CD14-positive monocyte (primary cell): ENCODE data around the gene ZSCAN26. TPM values are rescaled to one million over a fixed set of nuclear protein-coding genes. Genes with fewer than 3 reads are reported as not detected.

Experiments
- DNase-seq, 3 donors: peaks; one replicate each; pipeline ENCODE4 v3.0.0-alpha.2; 2011 to 2022
- H2AFZ ChIP-seq: 2 replicates; pipeline ENCODE4 v1.6.0; 2012; ENCODE audit warnings: mild to moderate bottlenecking, low read depth, low read length, inconsistent platforms; ENCODE audit not compliant: insufficient read depth, poor library complexity, severe bottlenecking
- H3K27ac ChIP-seq, 2 donors: 1 replicate in 1 of 2; 2 replicates in 1 of 2; pipeline ENCODE4 v1.5.1; 2012 to 2013; ENCODE audit warnings: low read length in 2 of 2, control low read depth in 1 of 2, inconsistent platforms in 1 of 2, low read depth in 1 of 2, mild to moderate bottlenecking in 1 of 2
- H3K27me3 ChIP-seq, 2 donors: one replicate each; pipeline versions ENCODE4 v1.6.0 to v1.6.1; 2011 to 2013; ENCODE audit warnings: low read length in 2 of 2; ENCODE audit not compliant: control insufficient read depth in 2 of 2, insufficient read depth in 2 of 2
- H3K36me3 ChIP-seq, 2 donors: replicated peaks in 1 of 2; 1 replicate in 1 of 2; 2 replicates in 1 of 2; pipeline versions ENCODE4 v1.5.1 to v1.6.1; 2012 to 2013; ENCODE audit warnings: low read length in 2 of 2, control low read depth in 1 of 2, inconsistent platforms in 1 of 2, mild to moderate bottlenecking in 1 of 2; ENCODE audit not compliant: insufficient read depth in 2 of 2, control insufficient read depth in 1 of 2
- H3K4me1 ChIP-seq, 2 donors: 1 replicate in 1 of 2; 2 replicates in 1 of 2; pipeline versions ENCODE4 v1.5.1 to v1.6.1; 2012 to 2013; ENCODE audit warnings: low read length in 2 of 2, control low read depth in 1 of 2, inconsistent platforms in 1 of 2, mild to moderate bottlenecking in 1 of 2, moderate library complexity in 1 of 2; ENCODE audit not compliant: insufficient read depth in 2 of 2, control insufficient read depth in 1 of 2
- H3K4me2 ChIP-seq: replicated peaks from 2 replicates; pipeline ENCODE3; 2012; ENCODE audit warnings: low read length, moderate library complexity, mild to moderate bottlenecking; ENCODE audit not compliant: poor library complexity, severe bottlenecking; ENCODE audit errors: extremely low read depth
- H3K4me3 ChIP-seq, 3 experiments: fragments of 200-600 bp in 1 of 3; sonication (generic) in 1 of 3; replicated peaks in 1 of 3; 1 replicate in 2 of 3; 2 replicates in 1 of 3; pipeline ENCODE4 v1.5.1; 2011 to 2013; ENCODE audit warnings: low read length in 3 of 3, mild to moderate bottlenecking in 3 of 3, control low read depth in 2 of 3, low read depth in 2 of 3, inconsistent platforms in 1 of 3, moderate library complexity in 1 of 3
- H3K79me2 ChIP-seq: 2 replicates; pipeline ENCODE4 v1.6.0; 2012; ENCODE audit warnings: mild to moderate bottlenecking, control low read depth, inconsistent platforms, low read length, moderate library complexity; ENCODE audit not compliant: insufficient read depth
- H3K9ac ChIP-seq: 2 replicates; pipeline ENCODE4 v1.6.0; 2017; ENCODE audit warnings: low read length, mild to moderate bottlenecking; ENCODE audit not compliant: insufficient read depth, poor library complexity, severe bottlenecking
- H3K9me3 ChIP-seq, 2 donors: replicated peaks in 1 of 2; 1 replicate in 1 of 2; 2 replicates in 1 of 2; pipeline versions ENCODE4 v1.5.1 to v1.6.1; 2012 to 2013; ENCODE audit warnings: low read length in 2 of 2, control low read depth in 1 of 2; ENCODE audit not compliant: control insufficient read depth in 1 of 2, insufficient read depth in 1 of 2
- H4K20me1 ChIP-seq: 2 replicates; pipeline ENCODE4 v1.6.0; 2012; ENCODE audit warnings: mild to moderate bottlenecking, low read length, control low read depth, moderate library complexity; ENCODE audit not compliant: insufficient read depth
- H3K27ac Mint-ChIP-seq, 7 donors: one replicate each; pipeline ENCODE4 v1.8.0; 2020; ENCODE audit warnings: mild to moderate bottlenecking in 7 of 7, mixed read lengths in 7 of 7, moderate library complexity in 6 of 7, inconsistent platforms in 2 of 7
- H3K27me3 Mint-ChIP-seq, 3 donors: one replicate each; pipeline ENCODE4 v1.8.0; 2021 to 2022; ENCODE audit warnings: low read depth in 3 of 3, mild to moderate bottlenecking in 3 of 3, mixed read lengths in 3 of 3, moderate library complexity in 3 of 3, inconsistent platforms in 1 of 3
- H3K36me3 Mint-ChIP-seq, 2 donors: one replicate each; pipeline ENCODE4 v1.8.0; 2020; ENCODE audit warnings: mixed read lengths in 2 of 2, inconsistent platforms in 1 of 2, mild to moderate bottlenecking in 1 of 2
- H3K4me1 Mint-ChIP-seq: one replicate; pipeline ENCODE4 v1.8.0; 2020; ENCODE audit warnings: mild to moderate bottlenecking, mixed read lengths
- H3K4me3 Mint-ChIP-seq, 2 donors: one replicate each; pipeline ENCODE4 v1.8.0; 2020; ENCODE audit warnings: mild to moderate bottlenecking in 2 of 2, mixed read lengths in 2 of 2, moderate library complexity in 1 of 2
- H3K9me3 Mint-ChIP-seq, 7 donors: one replicate each; pipeline ENCODE4 v1.8.0; 2020 to 2022; ENCODE audit warnings: mixed read lengths in 7 of 7, mild to moderate bottlenecking in 6 of 7, moderate library complexity in 6 of 7, inconsistent platforms in 2 of 7
- CTCF ChIP-seq: fragments of 200-600 bp; IDR thresholded peaks from one replicate; pipeline ENCODE4 v1.8.0; 2022; ENCODE audit warnings: antibody characterized with exemption, mild to moderate bottlenecking
- intact Hi-C, 2 donors: fragments of 100-400 bp; cut with micrococcal nuclease; formaldehyde crosslinking; loops; one replicate each; pipeline versions ENCODE4 v1.15.0 to v1.15.1; 2023
- polyA plus RNA-seq, 3 donors: library from polyadenylated mRNA; depleted of rRNA in 1 of 3; unstranded in 2 of 3; stranded (reverse) in 1 of 3; fragments of 300-500 nt in 2 of 3; fragments of >200 nt in 1 of 3; fragmentation: Illumina TruSeq in 2 of 3; gene quantifications; 1 replicate in 2 of 3; 2 replicates in 1 of 3; pipeline ENCODE4 v1.2.3, GENCODE V29; 2012 to 2021

Gene ZSCAN26
- polyA plus RNA-seq, 3 donors: 3.4 to 8.3 (median 3.5) TPM

GRCh38 chr6:28269492-28269891 lies 2.5 kb downstream of the ZSCAN26 start:
- no peaks in the 10 kb centered on the region for H3K9me3 Mint-ChIP-seq
- Histone ChIP-seq H3K4me3 (no peak overlapping the region), H3K36me3 (peaks cover 16 to 30% of the 10 kb centered on the region in 2 donors), H3K27ac (no peak overlapping the region), H3K27me3 (no peaks in the 10 kb centered on the region), H3K4me1 (peaks cover 14 to 17% of the 10 kb centered on the region in 2 donors), H3K9me3 (no peaks in the 10 kb centered on the region), H3K9ac (no peak overlapping the region), H4K20me1 (no peaks in the 10 kb centered on the region), H3K4me2 (no peak overlapping the region), H3K79me2 (peaks cover 23% of the 10 kb centered on the region), H2AFZ (no peak overlapping the region)
- intact Hi-C loops: loop anchor here in 1 of 2 donors (10.0 kb wide), 1 partner anchor 65 kb away; the partner anchor contains the start of gene ZSCAN31
- DNase-seq: peak; percentile 4 to 26 (median 16)
- no peak overlapping the region for H3K27ac Mint-ChIP-seq
- H3K4me3 Mint-ChIP-seq: no peak overlapping the region
- H3K4me1 Mint-ChIP-seq: peaks cover 8% of the 10 kb centered on the region
- TF ChIP-seq CTCF: no peak
- peaks cover 0 to 1% (median 0%) of the 10 kb centered on the region in 3 donors for H3K27me3 Mint-ChIP-seq
- peaks cover 24 to 26% of the 10 kb centered on the region in 2 donors for H3K36me3 Mint-ChIP-seq

GRCh38 chr6:28274888-28275287 lies 7.9 kb downstream of the ZSCAN26 start:
- Histone ChIP-seq H3K4me2 (no peak overlapping the region), H3K4me3 (no peak overlapping the region), H3K9me3 (no peaks in the 10 kb centered on the region), H3K79me2 (no peaks in the 10 kb centered on the region), H2AFZ (no peak overlapping the region), H3K9ac (no peak overlapping the region), H3K36me3 (peaks cover 36 to 61% of the 10 kb centered on the region in 2 donors), H3K27ac (no peak overlapping the region), H4K20me1 (no peaks in the 10 kb centered on the region), H3K27me3 (no peaks in the 10 kb centered on the region), H3K4me1 (peaks cover 7 to 8% of the 10 kb centered on the region in 2 donors)
- H3K27me3 Mint-ChIP-seq: peaks cover 0 to 5% (median 2%) of the 10 kb centered on the region in 3 donors
- no peak for TF ChIP-seq CTCF
- H3K9me3 Mint-ChIP-seq: no peaks in the 10 kb centered on the region
- H3K4me3 Mint-ChIP-seq: no peak overlapping the region
- no peak for DNase-seq
- peaks cover 55 to 56% of the 10 kb centered on the region in 2 donors for H3K36me3 Mint-ChIP-seq
- no peak overlapping the region for H3K27ac Mint-ChIP-seq
- peaks cover 14% of the 10 kb centered on the region for H3K4me1 Mint-ChIP-seq
- intact Hi-C loops: no loop called here
